Fibroblast of the aortic adventitia (primary cell): ENCODE measurements around the gene RAI14. TPM values are rescaled to one million over a fixed set of nuclear protein-coding genes. Genes with fewer than 3 reads are reported as not detected.

Experiments used
- DNase-seq: peaks from one replicate; pipeline ENCODE4 v3.0.0-alpha.2; 2010; ENCODE audit warnings: low read depth
- H3K4me3 ChIP-seq: 2 replicates; pipeline ENCODE4 v1.5.1; 2011; ENCODE audit warnings: low read depth, mild to moderate bottlenecking, control low read depth, low read length, moderate library complexity
- total RNA-seq: library from RNA; depleted of rRNA; stranded (reverse); fragments of >200 nt; gene quantifications from 2 replicates; pipeline ENCODE4 v1.2.3, GENCODE V29; 2012; ENCODE audit warnings: low replicate concordance
- TF ChIP-seq, protein P1 (sequence below): IDR thresholded peaks from 2 replicates; pipeline ENCODE4 v1.5.1; 2011; ENCODE audit warnings: mild to moderate bottlenecking, low read length, control low read depth, inconsistent platforms; ENCODE audit not compliant: insufficient read depth

Gene RAI14
- total RNA-seq, 1 donor, result 100 TPM

DNA sequence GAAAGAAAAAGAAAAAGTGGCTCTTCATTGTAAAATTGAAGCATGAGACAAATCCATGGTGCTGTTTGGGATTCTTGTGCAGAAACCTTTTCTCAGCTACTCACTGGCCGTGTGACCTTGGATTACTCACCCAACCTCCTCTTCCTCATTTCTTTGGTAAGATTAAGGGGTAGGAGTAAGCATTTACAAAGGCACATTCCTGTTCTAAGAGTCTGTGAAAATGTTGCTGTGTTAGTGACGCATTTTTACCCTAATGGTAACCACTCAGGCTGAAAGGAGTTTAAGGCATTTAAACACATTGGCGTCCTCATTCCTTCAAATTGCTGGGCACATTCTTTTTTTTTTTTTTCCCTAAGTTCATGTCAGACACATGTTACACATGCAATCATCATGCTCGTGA is 4.3 kb downstream of the RAI14 start:
- no peak overlapping the region for H3K4me3 ChIP-seq
- peak; percentile 92 for DNase-seq
- TF ChIP-seq, protein P1, sequence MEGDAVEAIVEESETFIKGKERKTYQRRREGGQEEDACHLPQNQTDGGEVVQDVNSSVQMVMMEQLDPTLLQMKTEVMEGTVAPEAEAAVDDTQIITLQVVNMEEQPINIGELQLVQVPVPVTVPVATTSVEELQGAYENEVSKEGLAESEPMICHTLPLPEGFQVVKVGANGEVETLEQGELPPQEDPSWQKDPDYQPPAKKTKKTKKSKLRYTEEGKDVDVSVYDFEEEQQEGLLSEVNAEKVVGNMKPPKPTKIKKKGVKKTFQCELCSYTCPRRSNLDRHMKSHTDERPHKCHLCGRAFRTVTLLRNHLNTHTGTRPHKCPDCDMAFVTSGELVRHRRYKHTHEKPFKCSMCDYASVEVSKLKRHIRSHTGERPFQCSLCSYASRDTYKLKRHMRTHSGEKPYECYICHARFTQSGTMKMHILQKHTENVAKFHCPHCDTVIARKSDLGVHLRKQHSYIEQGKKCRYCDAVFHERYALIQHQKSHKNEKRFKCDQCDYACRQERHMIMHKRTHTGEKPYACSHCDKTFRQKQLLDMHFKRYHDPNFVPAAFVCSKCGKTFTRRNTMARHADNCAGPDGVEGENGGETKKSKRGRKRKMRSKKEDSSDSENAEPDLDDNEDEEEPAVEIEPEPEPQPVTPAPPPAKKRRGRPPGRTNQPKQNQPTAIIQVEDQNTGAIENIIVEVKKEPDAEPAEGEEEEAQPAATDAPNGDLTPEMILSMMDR, result no peak

DNA sequence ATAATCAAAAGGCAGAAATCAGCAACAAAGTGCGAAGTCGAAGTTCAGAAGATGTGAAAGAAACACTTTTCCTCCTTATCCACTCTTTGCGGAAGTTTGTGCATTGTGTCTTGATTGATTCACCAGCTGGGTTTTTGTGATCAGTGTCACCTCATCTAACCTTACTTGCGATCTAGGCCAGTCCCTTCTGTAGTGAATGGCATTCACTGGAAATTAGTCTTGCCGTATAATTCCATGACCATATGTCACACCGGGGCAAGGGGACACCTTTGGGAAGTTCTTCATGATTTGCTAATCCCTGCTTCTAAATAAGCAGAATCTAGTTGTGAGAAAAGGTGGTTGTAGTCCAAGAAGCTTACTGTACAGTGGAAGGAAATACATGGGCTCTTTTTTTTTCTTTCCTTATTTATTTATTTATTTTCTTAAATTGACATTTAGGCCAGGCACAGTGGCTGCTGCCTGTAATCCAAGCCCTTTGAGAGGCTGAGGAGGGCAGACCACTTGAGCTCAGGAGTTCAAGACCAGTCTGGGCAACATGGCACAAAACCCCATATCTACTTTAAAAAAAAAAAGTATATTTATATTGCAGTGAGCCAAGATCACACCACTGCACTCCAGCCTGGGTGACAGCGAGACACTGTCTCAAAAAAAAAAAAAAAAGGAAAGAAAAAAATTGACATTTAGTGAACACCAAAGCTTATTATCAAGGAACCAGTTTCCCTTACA is 7.8 kb downstream of the RAI14 start:
- DNase-seq, result no peak
- H3K4me3 ChIP-seq, result no peak overlapping the region
- TF ChIP-seq, protein P1, result no peak

DNA sequence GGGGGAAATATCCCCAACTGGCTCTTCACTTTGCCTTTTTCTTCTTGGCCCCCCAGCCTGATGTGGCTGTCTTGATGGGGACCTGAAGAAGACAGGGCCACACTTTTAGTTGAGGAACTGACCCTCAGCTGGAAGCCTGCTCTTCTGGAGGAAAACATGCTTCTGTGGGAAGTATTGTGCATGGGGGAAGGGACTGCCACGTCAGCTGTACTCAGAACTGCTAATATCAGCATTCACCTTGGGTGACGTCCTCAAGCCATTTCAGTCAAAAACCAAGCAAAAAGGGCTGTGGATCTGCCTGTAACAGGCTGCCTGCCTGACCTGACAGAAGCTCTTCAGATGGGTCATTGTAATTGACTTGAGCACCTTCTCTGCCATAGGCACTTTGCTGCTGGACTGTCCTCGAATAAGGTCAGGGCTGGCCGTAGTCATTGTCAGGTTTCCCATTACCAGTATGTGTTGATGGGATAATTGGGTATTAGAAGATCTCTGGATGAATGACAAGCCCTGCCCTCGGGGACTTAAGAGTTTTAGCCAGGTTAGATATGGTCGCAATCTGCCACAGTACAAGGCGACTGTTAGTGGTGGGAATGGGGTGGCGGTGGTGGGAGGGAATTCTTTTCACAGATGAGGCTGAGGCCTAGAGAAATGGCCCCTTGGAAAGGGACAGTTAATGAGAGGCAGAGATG is 10.4 kb downstream of the RAI14 start:
- no peak overlapping the region for H3K4me3 ChIP-seq
- TF ChIP-seq, protein P1, result no peak
- no peak for DNase-seq

DNA sequence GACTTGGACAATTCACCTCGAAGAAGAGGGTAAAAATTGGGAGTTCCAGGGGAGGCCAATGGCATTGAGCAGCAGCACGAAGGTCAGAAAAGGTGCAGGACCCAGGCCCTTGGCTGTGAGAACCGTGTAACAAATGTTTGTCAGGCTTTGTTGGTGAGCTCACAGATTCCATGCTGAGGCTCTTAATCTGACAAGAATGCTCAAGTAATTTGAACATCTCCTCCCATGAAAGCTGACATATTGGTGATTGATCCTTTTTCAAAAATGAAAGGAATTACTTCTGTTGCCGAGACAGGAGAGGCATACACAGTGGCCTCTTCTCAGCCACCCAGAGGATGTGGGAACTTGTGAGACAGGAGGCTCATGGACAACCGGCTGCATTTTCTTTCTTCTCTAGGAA is 11.6 kb downstream of the RAI14 start:
- no peak for DNase-seq
- TF ChIP-seq, protein P1, result no peak
- H3K4me3 ChIP-seq, result no peak overlapping the region

DNA sequence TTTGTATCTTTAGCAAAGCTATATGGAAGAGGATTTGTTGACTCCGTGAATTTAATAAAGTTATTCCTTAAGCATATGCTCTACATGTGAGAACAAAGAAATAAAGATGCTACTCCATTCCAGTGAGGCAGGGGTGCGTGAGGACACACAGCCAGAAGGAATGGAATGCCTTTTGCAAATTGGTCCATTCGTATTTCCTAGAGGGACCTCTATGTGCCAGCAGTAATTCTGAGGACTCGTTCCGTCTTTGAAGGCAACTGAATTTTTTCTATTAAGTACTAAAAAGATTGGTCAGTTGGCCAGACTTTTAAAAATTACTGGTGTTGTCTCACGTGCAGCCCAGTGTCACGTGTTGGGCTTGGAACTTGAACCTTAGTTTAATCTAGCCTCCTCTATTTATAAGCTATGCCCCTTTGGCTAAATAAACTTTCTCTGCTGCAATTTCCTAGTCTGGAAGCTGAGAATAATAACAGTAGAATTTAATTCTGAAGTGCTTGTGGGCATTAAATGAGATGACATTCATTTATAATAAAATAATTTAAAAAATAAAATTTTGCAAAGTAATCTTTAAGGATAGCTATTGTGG is 13.9 kb downstream of the RAI14 start:
- no peak overlapping the region for H3K4me3 ChIP-seq
- TF ChIP-seq, protein P1, result no peak
- DNase-seq, result peak; percentile 48

DNA sequence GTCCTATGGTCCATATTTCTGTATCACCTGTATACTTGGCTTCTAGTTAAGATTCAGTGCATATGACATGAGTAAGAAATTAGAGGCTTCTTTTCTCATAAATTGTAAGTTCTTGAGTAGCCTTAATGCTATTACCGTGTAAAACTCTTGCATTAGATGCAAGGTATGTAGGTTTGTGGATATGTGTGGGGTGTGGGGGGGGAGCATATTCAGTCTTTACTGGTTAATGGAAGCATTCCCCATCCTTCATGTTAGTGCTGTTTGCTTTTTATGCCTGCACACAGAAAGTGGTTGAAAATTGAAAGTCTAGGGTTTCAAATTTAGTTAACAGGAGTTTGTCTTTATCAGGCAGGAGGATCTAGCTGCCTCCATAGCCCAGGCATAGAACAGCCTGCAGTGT is 16.1 kb downstream of the RAI14 start:
- TF ChIP-seq, protein P1, result no peak
- no peak overlapping the region for H3K4me3 ChIP-seq
- no peak for DNase-seq
